NB4 (cell line): ENCODE results near the gene ZNRF3.
"Not testable (repeated sequence)": the region's sequence is repeated elsewhere in the genome, so short reads cannot be mapped to it uniquely, and the experiment has no call there.

Experiments
- DNase-seq: peaks from one replicate; pipeline ENCODE4 v3.0.0; 2010; ENCODE audit warnings: low read depth
- H3K4me3 ChIP-seq: one replicate; pipeline ENCODE4 v1.5.1; 2011; ENCODE audit warnings: mild to moderate bottlenecking, low read depth, low read length, moderate library complexity
- CTCF ChIP-seq: IDR thresholded peaks from one replicate; pipeline ENCODE4 v1.5.1; 2012; ENCODE audit warnings: low read depth, low read length
- MAX ChIP-seq: IDR thresholded peaks from 2 replicates; pipeline ENCODE4 v1.6.1; 2011; ENCODE audit warnings: low read depth, low read length
- MYC ChIP-seq: IDR thresholded peaks from 2 replicates; pipeline ENCODE4 v1.6.1; 2011; ENCODE audit warnings: low read depth, low read length
- POLR2A ChIP-seq: IDR thresholded peaks from 2 replicates; pipeline ENCODE4 v1.6.1; 2011; ENCODE audit warnings: mild to moderate bottlenecking; ENCODE audit not compliant: insufficient read length; ENCODE audit errors: extremely low read depth

ZNRF3 gene

GRCh38 chr22:28843633-28844032 lies 39.7 kb upstream of the ZNRF3 start:
- no peak for DNase-seq
- no peak overlapping the region for H3K4me3 ChIP-seq
- TF ChIP-seq POLR2A (no peak), MAX (no peak), MYC (no peak), CTCF (no peak)

- not testable (repeated sequence) for DNase-seq, H3K4me3 ChIP-seq
Observed at GRCh38 chr22:28844277-28844676, 39.1 kb upstream of the ZNRF3 start.

GRCh38 chr22:28846994-28847393 lies 36.4 kb upstream of the ZNRF3 start:
- TF ChIP-seq CTCF (no peak), POLR2A (no peak), MYC (no peak), MAX (no peak)
- no peak for DNase-seq
- no peak overlapping the region for H3K4me3 ChIP-seq

- TF ChIP-seq MAX (no peak), MYC (no peak), POLR2A (no peak), CTCF (peak; percentile 85)
- no peak overlapping the region for H3K4me3 ChIP-seq
- DNase-seq, result peak; percentile 73
Observed at GRCh38 chr22:28855355-28856094, 27.8 kb upstream of the ZNRF3 start.

- DNase-seq, result no peak
- TF ChIP-seq POLR2A (no peak), MAX (no peak)
Observed at GRCh38 chr22:28856095-28856455, 27.3 kb upstream of the ZNRF3 start.

GRCh38 chr22:28857288-28857687 lies 26.1 kb upstream of the ZNRF3 start:
- DNase-seq, result no peak
- TF ChIP-seq POLR2A (no peak), CTCF (no peak), MYC (no peak), MAX (no peak)
- no peak overlapping the region for H3K4me3 ChIP-seq

More at GRCh38 chr22:28856095-28856455, 27.3 kb upstream of the ZNRF3 start:
- no peak overlapping the region for H3K4me3 ChIP-seq

- TF ChIP-seq POLR2A (no peak), MYC (no peak), MAX (no peak), CTCF (no peak)
- no peak overlapping the region for H3K4me3 ChIP-seq
- no peak for DNase-seq
Observed at GRCh38 chr22:28864878-28865596, 18.3 kb upstream of the ZNRF3 start.
